PFSK-1 (cell line): ENCODE results near the gene HBP1.

Experiments used
- POLR2AphosphoS5 ChIP-seq: IDR thresholded peaks from 2 replicates; pipeline ENCODE4 v1.6.1; 2012; ENCODE audit warnings: low read depth, mild to moderate bottlenecking, control low read depth, low read length, moderate library complexity
- SIN3A ChIP-seq: IDR thresholded peaks from 2 replicates; pipeline ENCODE4 v1.6.1; 2012; ENCODE audit warnings: mild to moderate bottlenecking, low read length, moderate library complexity, borderline replicate concordance; ENCODE audit not compliant: insufficient read depth
- TAF1 ChIP-seq: IDR thresholded peaks from 2 replicates; pipeline ENCODE4 v1.6.1; 2012; ENCODE audit warnings: low read length, control low read depth, borderline replicate concordance; ENCODE audit not compliant: insufficient read depth
- TF ChIP-seq, protein P1 (sequence below), 2 experiments: IDR thresholded peaks; 2 replicates each; pipeline versions ENCODE4 v1.6.1 to v1.8.0; 2011 to 2012; ENCODE audit warnings: low read depth in 2 of 2, low read length in 2 of 2, control low read depth in 1 of 2, inconsistent platforms in 1 of 2, mild to moderate bottlenecking in 1 of 2, moderate library complexity in 1 of 2; ENCODE audit not compliant: insufficient read depth in 1 of 2

DNA sequence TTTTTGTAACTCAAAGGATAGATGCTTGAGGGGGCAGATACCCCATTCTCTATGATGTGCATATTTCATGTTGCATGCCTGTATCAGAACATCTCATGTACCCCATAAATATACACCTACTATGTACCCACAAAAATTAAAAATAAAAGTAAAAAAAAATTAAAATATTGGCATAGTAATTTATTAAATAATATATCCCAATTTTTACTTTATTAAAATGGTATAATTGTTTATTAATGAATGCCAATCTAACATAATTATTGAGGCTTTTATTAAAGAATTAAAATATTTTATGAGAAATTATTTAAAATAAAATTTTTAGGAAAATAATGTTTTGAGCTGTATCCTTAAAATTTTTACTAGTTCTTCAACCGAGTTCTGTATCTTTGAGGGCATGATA is 18.9 kb upstream of the HBP1 start:
- TF ChIP-seq TAF1 (no peak), POLR2AphosphoS5 (no peak), SIN3A (no peak)
- TF ChIP-seq, protein P1, sequence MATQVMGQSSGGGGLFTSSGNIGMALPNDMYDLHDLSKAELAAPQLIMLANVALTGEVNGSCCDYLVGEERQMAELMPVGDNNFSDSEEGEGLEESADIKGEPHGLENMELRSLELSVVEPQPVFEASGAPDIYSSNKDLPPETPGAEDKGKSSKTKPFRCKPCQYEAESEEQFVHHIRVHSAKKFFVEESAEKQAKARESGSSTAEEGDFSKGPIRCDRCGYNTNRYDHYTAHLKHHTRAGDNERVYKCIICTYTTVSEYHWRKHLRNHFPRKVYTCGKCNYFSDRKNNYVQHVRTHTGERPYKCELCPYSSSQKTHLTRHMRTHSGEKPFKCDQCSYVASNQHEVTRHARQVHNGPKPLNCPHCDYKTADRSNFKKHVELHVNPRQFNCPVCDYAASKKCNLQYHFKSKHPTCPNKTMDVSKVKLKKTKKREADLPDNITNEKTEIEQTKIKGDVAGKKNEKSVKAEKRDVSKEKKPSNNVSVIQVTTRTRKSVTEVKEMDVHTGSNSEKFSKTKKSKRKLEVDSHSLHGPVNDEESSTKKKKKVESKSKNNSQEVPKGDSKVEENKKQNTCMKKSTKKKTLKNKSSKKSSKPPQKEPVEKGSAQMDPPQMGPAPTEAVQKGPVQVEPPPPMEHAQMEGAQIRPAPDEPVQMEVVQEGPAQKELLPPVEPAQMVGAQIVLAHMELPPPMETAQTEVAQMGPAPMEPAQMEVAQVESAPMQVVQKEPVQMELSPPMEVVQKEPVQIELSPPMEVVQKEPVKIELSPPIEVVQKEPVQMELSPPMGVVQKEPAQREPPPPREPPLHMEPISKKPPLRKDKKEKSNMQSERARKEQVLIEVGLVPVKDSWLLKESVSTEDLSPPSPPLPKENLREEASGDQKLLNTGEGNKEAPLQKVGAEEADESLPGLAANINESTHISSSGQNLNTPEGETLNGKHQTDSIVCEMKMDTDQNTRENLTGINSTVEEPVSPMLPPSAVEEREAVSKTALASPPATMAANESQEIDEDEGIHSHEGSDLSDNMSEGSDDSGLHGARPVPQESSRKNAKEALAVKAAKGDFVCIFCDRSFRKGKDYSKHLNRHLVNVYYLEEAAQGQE (IDR thresholded peaks at IDR 0.05; ENCODE audit: insufficient read depth in 1 of 2, low read depth in 2 of 2, low read length in 2 of 2): no peak
